ENCODE data around the gene TYW1.
"Not testable (repeated sequence)": the region's sequence is repeated elsewhere in the genome, so short reads cannot be mapped to it uniquely, and the experiment has no call there.

Gene TYW1, protein sequence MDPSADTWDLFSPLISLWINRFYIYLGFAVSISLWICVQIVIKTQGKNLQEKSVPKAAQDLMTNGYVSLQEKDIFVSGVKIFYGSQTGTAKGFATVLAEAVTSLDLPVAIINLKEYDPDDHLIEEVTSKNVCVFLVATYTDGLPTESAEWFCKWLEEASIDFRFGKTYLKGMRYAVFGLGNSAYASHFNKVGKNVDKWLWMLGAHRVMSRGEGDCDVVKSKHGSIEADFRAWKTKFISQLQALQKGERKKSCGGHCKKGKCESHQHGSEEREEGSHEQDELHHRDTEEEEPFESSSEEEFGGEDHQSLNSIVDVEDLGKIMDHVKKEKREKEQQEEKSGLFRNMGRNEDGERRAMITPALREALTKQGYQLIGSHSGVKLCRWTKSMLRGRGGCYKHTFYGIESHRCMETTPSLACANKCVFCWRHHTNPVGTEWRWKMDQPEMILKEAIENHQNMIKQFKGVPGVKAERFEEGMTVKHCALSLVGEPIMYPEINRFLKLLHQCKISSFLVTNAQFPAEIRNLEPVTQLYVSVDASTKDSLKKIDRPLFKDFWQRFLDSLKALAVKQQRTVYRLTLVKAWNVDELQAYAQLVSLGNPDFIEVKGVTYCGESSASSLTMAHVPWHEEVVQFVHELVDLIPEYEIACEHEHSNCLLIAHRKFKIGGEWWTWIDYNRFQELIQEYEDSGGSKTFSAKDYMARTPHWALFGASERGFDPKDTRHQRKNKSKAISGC

DNA sequence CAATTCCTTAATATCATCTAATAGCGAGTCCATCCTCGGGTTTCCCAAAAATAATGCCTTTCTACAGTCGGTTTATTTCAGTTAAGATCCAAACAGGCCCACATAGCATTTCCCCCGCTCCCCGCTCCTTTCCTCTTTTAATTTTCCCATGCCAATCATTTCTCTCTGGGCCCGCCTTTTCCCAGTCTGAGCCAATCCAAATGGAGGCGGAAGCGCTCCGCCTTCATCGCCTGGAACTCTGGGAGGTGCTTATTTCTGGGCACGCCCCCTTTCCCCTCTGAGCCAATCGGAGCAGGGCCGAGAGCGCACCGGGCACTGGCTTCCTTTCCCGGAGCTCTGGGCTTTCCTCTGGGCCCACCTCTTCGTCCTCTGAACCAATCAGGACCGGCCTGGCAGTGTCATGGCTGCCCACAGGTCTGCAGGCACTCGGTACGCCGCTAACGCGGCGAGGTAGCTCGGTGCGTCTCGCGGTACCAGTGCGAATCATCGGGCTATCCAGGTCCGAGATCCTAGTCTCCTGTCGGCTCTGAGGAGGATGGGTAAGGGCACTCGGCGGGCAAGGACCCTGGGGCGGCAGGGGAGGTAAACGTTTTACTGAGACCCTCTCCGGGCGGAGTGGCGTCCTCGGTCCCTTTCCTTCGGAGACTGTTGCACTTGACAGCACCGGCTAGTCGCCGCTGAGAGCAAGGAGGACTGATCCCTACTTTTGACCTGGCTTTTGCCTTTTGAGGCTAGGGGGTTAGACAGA is at the start of gene TYW1:
Gene TYW1 (plus strand): TSS at position 390 of the 748 bp plus-strand sequence. CDS start 146 bp downstream, at position 536.
- H3K27me3 ChIP-seq (ENCODE audit: insufficient read depth, low read depth); H3K4me3 ChIP-seq (IDR thresholded peaks at IDR 0.05; ENCODE audit: insufficient read depth, low read depth, low read length); H4K20me1 ChIP-seq (ENCODE audit: insufficient read depth); H3K36me3 ChIP-seq (ENCODE audit: insufficient read depth): not testable (repeated sequence)
- peak within 1 kb of the TSS; percentile 72 for H2AFZ ChIP-seq (ENCODE audit: low read depth)
- H3K79me2 ChIP-seq (ENCODE audit: insufficient read depth, low read depth), result peaks cover 35% of the 10 kb centered on the region
- H3K4me2 ChIP-seq, result peak within 1 kb of the TSS; percentile 98
- peaks cover 19% of the 10 kb centered on the region for H3K4me1 ChIP-seq (ENCODE audit: low read depth, poor library complexity, severe bottlenecking)
- peak within 1 kb of the TSS; percentile 48 for H3K27ac ChIP-seq
- H3K9ac ChIP-seq, result peak within 1 kb of the TSS; percentile 66; the same call in 1 of the 2 replicates

DNA sequence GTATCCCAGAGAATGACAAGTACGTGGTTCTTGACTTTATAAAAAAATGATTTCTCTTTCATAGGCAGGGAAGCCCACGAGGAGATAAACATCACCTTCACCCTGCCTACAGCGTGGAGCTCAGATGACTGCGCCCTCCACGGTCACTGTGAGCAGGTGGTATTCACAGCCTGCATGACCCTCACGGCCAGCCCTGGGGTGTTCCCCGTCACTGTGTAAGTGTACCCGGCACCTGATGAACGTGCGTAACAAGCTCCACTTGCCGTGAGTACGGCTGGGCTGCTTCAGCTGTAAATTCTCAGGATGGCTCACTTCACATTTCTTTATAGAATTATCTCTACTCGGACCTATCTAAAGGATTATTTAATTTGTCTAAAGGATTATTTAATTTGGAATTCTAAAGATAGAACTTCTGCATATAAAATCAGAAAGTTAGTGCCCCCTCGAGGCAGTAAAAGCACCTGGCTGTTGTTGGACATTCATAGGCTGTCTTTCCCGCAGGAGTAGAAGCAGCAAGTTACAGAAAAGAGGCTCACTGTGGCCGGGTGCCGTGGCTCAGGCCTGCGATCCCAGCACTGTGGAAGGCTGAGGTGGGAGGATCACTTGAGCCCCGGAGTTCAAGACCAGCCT is 48.0 kb upstream of the TYW1 start:
- Histone ChIP-seq H2AFZ (ENCODE audit: low read depth) (no peak overlapping the region), H3K4me1 (ENCODE audit: low read depth, poor library complexity, severe bottlenecking) (no peaks in the 10 kb centered on the region), H3K27me3 (ENCODE audit: insufficient read depth, low read depth) (no peaks in the 10 kb centered on the region), H3K27ac (no peak overlapping the region), H3K9ac (no peak overlapping the region), H3K36me3 (ENCODE audit: insufficient read depth) (peaks cover 12% of the 10 kb centered on the region; the same call in 1 of the 2 replicates), H3K4me3 (IDR thresholded peaks at IDR 0.05; ENCODE audit: insufficient read depth, low read depth, low read length) (no peak overlapping the region), H4K20me1 (ENCODE audit: insufficient read depth) (no peaks in the 10 kb centered on the region), H3K4me2 (no peak overlapping the region), H3K79me2 (ENCODE audit: insufficient read depth, low read depth) (peaks cover 7% of the 10 kb centered on the region; the same call in 1 of the 2 replicates)
- TF ChIP-seq, protein P1, sequence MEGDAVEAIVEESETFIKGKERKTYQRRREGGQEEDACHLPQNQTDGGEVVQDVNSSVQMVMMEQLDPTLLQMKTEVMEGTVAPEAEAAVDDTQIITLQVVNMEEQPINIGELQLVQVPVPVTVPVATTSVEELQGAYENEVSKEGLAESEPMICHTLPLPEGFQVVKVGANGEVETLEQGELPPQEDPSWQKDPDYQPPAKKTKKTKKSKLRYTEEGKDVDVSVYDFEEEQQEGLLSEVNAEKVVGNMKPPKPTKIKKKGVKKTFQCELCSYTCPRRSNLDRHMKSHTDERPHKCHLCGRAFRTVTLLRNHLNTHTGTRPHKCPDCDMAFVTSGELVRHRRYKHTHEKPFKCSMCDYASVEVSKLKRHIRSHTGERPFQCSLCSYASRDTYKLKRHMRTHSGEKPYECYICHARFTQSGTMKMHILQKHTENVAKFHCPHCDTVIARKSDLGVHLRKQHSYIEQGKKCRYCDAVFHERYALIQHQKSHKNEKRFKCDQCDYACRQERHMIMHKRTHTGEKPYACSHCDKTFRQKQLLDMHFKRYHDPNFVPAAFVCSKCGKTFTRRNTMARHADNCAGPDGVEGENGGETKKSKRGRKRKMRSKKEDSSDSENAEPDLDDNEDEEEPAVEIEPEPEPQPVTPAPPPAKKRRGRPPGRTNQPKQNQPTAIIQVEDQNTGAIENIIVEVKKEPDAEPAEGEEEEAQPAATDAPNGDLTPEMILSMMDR (conservative IDR thresholded peaks at IDR 0.05; ENCODE audit: low read depth, low read length), result no peak

DNA sequence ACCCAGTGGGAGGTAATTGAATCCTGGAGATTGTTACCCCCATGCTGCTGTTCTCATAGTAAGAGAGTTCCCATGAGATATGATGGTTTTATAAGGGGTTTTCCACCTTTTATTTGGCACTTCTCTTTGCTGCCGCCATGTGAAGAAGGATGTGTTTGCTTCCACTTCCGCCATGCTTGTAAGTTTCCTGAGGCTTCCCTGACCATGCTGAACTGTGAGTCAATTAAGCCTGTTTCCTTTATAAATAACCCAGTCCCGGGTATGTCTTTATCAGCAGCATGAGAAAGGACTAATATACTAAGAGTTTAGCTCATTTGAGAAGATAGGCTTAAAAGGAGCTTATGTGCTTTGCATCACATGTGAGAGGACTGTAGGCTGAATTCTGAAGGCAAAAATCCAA is 46.3 kb upstream of the TYW1 start:
- Histone ChIP-seq H3K27ac (no peak overlapping the region), H4K20me1 (ENCODE audit: insufficient read depth) (no peaks in the 10 kb centered on the region), H3K27me3 (ENCODE audit: insufficient read depth, low read depth) (no peaks in the 10 kb centered on the region), H3K4me3 (IDR thresholded peaks at IDR 0.05; ENCODE audit: insufficient read depth, low read depth, low read length) (no peak overlapping the region), H3K4me1 (ENCODE audit: low read depth, poor library complexity, severe bottlenecking) (no peaks in the 10 kb centered on the region), H3K4me2 (no peak overlapping the region), H3K79me2 (ENCODE audit: insufficient read depth, low read depth) (no peaks in the 10 kb centered on the region; the same call in 1 of the 2 replicates), H3K9ac (no peak overlapping the region), H2AFZ (ENCODE audit: low read depth) (no peak overlapping the region), H3K36me3 (ENCODE audit: insufficient read depth) (peaks cover 9% of the 10 kb centered on the region; the same call in 1 of the 2 replicates)
- TF ChIP-seq, protein P1 (conservative IDR thresholded peaks at IDR 0.05; ENCODE audit: low read depth, low read length), result no peak

DNA sequence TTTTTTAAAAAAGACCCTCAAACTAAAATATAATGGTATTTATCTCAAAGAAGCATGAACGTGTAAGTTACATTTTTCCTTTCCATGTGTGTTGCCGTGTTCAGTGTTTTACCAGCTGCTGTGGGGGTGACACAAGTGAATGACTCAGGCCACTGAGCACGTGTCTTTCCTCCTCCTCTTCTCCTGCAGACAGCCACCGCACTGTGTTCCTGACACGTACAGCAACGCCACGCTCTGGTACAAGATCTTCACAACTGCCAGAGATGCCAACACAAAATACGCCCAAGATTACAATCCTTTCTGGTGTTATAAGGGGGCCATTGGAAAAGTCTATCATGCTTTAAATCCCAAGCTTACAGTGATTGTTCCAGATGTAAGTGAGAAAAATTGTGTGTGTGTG is 45.9 kb upstream of the TYW1 start:
- Histone ChIP-seq H3K27me3 (ENCODE audit: insufficient read depth, low read depth) (no peaks in the 10 kb centered on the region), H3K36me3 (ENCODE audit: insufficient read depth) (peaks cover 7% of the 10 kb centered on the region; the same call in 1 of the 2 replicates)
- TF ChIP-seq, protein P1 (conservative IDR thresholded peaks at IDR 0.05; ENCODE audit: low read depth, low read length), result no peak

More for the DNA sequence above, 45.9 kb upstream of the TYW1 start:
- Histone ChIP-seq H2AFZ (ENCODE audit: low read depth) (no peak overlapping the region), H3K9ac (no peak overlapping the region), H4K20me1 (ENCODE audit: insufficient read depth) (no peaks in the 10 kb centered on the region), H3K79me2 (ENCODE audit: insufficient read depth, low read depth) (no peaks in the 10 kb centered on the region; the same call in 1 of the 2 replicates), H3K4me2 (no peak overlapping the region), H3K4me1 (ENCODE audit: low read depth, poor library complexity, severe bottlenecking) (no peaks in the 10 kb centered on the region), H3K4me3 (IDR thresholded peaks at IDR 0.05; ENCODE audit: insufficient read depth, low read depth, low read length) (no peak overlapping the region), H3K27ac (no peak overlapping the region)
